ENCODE data around the gene CDC25A. TPM values are rescaled to one million over a fixed set of nuclear protein-coding genes. Genes with fewer than 3 reads are reported as not detected.

Gene CDC25A
- total RNA-seq, 1 experiment from 2014 or later = 34.2 TPM

DNA sequence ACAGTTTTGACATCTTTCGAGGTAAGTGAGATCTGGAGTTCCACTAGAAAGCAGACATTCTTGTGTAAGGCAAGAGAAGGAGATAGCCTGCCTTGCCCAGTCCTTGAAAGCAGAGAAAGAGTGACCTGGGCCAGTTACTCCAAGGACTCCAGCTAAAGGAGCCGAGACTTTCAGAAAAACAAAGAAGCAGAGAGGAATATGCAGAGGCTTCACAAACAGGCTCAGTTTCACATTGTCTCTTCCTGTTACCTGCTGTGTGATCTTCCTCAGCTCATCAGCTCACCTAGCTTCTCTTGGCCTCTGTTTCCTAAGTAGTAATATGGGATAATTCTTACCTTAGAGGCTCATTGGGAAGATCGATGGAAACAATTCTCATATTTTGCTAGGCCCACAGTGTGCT, 81.0 kb downstream of the CDC25A start:
- no peak for DNase-seq (ENCODE audit: low read depth)

Other genes starting within 250 kb of the CDC25A start
- 90.6 and 106 TPM in 2 replicates for gene MAP4, start 172.0 kb downstream of the CDC25A start, total RNA-seq (2014; rRNA removed)
- gene CAMP, start 35.1 kb upstream of the CDC25A start, total RNA-seq (2014; rRNA removed) = not detected in 2 replicates
- gene ZNF589, start 52.7 kb upstream of the CDC25A start, total RNA-seq (2014; rRNA removed) = 3.0 and 3.2 TPM in 2 replicates
- gene NME6, start 113.0 kb upstream of the CDC25A start, total RNA-seq (2014; rRNA removed) = 23.7 and 25.4 TPM in 2 replicates
- not detected in 2 replicates for gene SPINK8, start 145.2 kb upstream of the CDC25A start, total RNA-seq (2014; rRNA removed)
- not detected in 2 replicates for gene FBXW12, start 183.8 kb upstream of the CDC25A start, total RNA-seq (2014; rRNA removed)
- 21.5 and 23.4 TPM in 2 replicates for gene PLXNB1, start 241.7 kb upstream of the CDC25A start, total RNA-seq (2014; rRNA removed)